ENCODE data around the gene USP40.

GRCh38 chr2:233602076-233602475, 35.5 kb upstream of the USP40 start:
- TF ChIP-seq CTCF (conservative IDR thresholded peaks at IDR 0.05; ENCODE audit: low read length) (no peak), EZH2phosphoT487 (IDR thresholded peaks at IDR 0.05; ENCODE audit: borderline replicate concordance, low read depth, low read length) (no peak)
